ENCODE measurements around the gene DLG1. TPM values are rescaled to one million over a fixed set of nuclear protein-coding genes. Genes with fewer than 3 reads are reported as not detected.

Gene DLG1
- total and polyA plus RNA-seq, 2 donors (not counting 1 experiment from before 2014, with no cell fraction given), result 47.7 to 53.0 TPM

DNA sequence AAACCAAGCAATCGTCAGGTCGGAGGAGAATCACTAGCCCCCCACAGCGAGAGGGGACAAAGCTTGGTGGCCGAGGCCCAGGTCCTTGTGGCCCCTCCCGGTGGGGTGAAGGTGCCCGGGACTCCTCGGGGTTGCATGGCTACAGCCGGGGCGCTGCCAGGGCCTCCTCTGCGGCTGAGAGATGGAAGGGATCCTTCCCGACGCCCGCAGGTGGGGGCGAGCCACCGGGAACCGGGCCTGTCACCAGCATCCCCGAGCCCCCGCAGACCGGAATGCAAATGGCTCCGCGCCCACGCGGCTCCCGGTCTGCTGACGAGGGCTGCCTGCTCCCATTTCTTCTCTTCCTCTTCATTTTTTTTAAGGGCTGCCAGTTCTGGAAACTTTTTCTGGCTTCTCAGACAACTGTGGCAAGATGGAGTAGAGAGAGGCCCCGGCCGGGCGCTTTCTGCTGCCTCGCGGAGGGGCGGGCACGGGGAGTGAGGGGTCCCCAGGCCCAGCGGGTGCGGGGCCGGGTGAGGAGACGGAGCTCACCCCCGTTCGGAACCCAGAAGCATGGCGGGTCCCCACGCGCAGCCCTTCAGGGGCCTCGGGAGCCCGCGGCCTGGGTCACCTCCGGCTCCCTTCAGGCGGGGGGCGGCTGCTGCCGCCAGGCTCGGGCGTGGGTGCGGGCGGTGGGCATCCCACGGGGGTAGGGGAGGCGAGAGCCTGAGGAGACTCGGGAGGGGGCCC is 296.3 kb downstream of the DLG1 start:
- Histone ChIP-seq H3K9ac (ENCODE audit: insufficient read depth, low read length) (peak overlapping the region; percentile 59), H3K4me3 (replicated peaks in 1 of 4; ENCODE audit: control extremely low read depth in 1 of 4, insufficient read depth in 1 of 4, low read depth in 3 of 4, low read length in 4 of 4) (peak overlapping the region in 3 of 4 experiments; percentile 38 to 61 (median 46)), H3K27me3 (ENCODE audit: control insufficient read depth, insufficient read depth, low read length) (no peaks in the 10 kb centered on the region), H3K9me3 (ENCODE audit: control insufficient read depth, insufficient read depth, low read depth, low read length) (no peaks in the 10 kb centered on the region), H3K27ac (ENCODE audit: insufficient read depth, low read length) (no peak overlapping the region), H3K4me2 (ENCODE audit: extremely low read depth, insufficient read depth, low read length) (peak overlapping the region; percentile 80), H2AFZ (ENCODE audit: low read length) (peak overlapping the region; percentile 60), H4K20me1 (ENCODE audit: control insufficient read depth, extremely low read depth, insufficient read depth, low read length) (no peaks in the 10 kb centered on the region), H3K79me2 (ENCODE audit: control insufficient read depth, insufficient read depth, low read length) (no peaks in the 10 kb centered on the region), H3K36me3 (ENCODE audit: control insufficient read depth, insufficient read depth, low read length) (no peaks in the 10 kb centered on the region), H3K4me1 (ENCODE audit: control insufficient read depth, extremely low read depth, insufficient read depth, low read length) (no peaks in the 10 kb centered on the region)
- no peak for TF ChIP-seq EZH2 (IDR thresholded peaks at IDR 0.05; ENCODE audit: low read length, missing control alignments)
- TF ChIP-seq, protein P1, sequence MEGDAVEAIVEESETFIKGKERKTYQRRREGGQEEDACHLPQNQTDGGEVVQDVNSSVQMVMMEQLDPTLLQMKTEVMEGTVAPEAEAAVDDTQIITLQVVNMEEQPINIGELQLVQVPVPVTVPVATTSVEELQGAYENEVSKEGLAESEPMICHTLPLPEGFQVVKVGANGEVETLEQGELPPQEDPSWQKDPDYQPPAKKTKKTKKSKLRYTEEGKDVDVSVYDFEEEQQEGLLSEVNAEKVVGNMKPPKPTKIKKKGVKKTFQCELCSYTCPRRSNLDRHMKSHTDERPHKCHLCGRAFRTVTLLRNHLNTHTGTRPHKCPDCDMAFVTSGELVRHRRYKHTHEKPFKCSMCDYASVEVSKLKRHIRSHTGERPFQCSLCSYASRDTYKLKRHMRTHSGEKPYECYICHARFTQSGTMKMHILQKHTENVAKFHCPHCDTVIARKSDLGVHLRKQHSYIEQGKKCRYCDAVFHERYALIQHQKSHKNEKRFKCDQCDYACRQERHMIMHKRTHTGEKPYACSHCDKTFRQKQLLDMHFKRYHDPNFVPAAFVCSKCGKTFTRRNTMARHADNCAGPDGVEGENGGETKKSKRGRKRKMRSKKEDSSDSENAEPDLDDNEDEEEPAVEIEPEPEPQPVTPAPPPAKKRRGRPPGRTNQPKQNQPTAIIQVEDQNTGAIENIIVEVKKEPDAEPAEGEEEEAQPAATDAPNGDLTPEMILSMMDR (conservative IDR thresholded peaks at IDR 0.05 in 1 of 2, IDR thresholded peaks at IDR 0.05 in 1 of 2; ENCODE audit: low read depth in 1 of 2, low read length in 2 of 2), result no peak
- DNase-seq (ENCODE audit: low read depth in 2 of 2), result peak in 1 of 2 donors; percentile 20

DNA sequence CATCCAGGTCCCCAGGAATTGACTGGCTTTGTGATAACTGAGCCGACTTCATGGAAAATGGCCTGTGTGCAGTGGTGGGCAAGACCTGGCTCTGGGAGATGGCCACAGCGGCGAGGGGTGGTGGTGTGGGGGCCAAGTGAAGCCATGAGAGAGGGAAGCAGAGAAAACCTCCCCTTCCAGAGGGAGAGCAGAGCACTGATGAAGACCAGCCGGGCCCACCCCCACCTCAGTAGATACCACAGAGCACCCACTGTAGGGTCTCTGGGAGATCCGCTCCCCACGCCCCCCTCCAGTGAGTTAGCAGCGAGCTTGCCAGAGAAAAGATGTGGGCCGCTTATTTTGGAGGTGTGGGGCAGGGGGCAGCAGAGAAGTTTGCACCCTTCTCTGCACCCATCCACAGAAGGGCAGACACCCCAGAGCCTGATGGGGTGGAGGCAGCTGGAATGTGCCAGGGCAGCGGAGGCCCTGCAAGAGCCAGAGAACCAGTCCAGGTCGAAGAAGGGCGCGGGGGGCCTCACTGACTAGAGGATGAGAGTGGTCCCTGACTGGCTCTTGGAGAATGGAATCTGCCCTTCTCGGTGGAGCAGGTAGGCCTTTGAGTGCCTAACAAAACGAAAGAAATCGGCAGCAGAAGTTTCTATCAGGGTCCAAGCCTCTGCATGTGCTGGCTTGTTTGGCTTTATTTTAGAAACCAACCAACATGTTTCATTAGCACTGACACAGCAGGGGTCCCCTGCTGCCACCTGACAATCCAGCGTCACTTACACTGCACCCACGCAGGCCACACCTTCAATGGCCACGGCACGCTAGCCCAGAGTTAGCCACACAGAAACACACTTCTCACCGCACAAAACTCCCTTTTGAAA is 297.1 kb downstream of the DLG1 start:
- H3K36me3 ChIP-seq (ENCODE audit: control insufficient read depth, insufficient read depth, low read length), result no peaks in the 10 kb centered on the region

DNA sequence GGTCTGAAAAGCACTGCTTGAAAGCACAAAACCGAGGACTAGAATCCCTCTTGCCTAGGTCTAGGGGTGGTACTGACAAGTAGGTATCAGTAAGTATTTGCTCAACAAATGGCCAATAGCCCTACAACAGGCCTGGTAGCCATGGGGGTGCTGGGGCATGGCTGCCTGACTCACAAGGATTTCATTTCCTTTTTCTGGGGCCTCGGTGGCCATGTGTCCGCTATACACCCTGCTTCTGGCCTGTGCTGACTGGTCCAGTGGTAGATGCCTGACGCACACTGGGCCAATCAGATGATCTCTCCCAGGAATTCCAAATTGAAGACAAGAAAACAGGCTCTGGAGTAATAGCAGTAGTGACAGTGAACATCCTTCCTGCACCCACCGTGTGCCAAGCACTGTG is 298.2 kb downstream of the DLG1 start:
- DNase-seq (ENCODE audit: low read depth in 2 of 2), result no peak
- no peak overlapping the region for H3K27ac ChIP-seq (ENCODE audit: insufficient read depth, low read length)
- TF ChIP-seq, protein P1 (conservative IDR thresholded peaks at IDR 0.05 in 1 of 2, IDR thresholded peaks at IDR 0.05 in 1 of 2; ENCODE audit: low read depth in 1 of 2, low read length in 2 of 2), result no peak
- no peak for TF ChIP-seq EZH2 (IDR thresholded peaks at IDR 0.05; ENCODE audit: low read length, missing control alignments)
- H3K4me3 ChIP-seq (replicated peaks in 1 of 4; ENCODE audit: control extremely low read depth in 1 of 4, insufficient read depth in 1 of 4, low read depth in 3 of 4, low read length in 4 of 4), result no peak overlapping the region
- H3K4me2 ChIP-seq (ENCODE audit: extremely low read depth, insufficient read depth, low read length), result no peak overlapping the region
- H3K9ac ChIP-seq (ENCODE audit: insufficient read depth, low read length), result no peak overlapping the region
- no peaks in the 10 kb centered on the region for H4K20me1 ChIP-seq (ENCODE audit: control insufficient read depth, extremely low read depth, insufficient read depth, low read length)
- H3K27me3 ChIP-seq (ENCODE audit: control insufficient read depth, insufficient read depth, low read length), result no peaks in the 10 kb centered on the region
- H3K79me2 ChIP-seq (ENCODE audit: control insufficient read depth, insufficient read depth, low read length), result no peaks in the 10 kb centered on the region
- H3K36me3 ChIP-seq (ENCODE audit: control insufficient read depth, insufficient read depth, low read length), result no peaks in the 10 kb centered on the region
- no peak overlapping the region for H2AFZ ChIP-seq (ENCODE audit: low read length)
- no peaks in the 10 kb centered on the region for H3K9me3 ChIP-seq (ENCODE audit: control insufficient read depth, insufficient read depth, low read depth, low read length)
- H3K4me1 ChIP-seq (ENCODE audit: control insufficient read depth, extremely low read depth, insufficient read depth, low read length), result no peaks in the 10 kb centered on the region

More for the DNA sequence above, 297.1 kb downstream of the DLG1 start:
- Histone ChIP-seq H3K4me3 (replicated peaks in 1 of 4; ENCODE audit: control extremely low read depth in 1 of 4, insufficient read depth in 1 of 4, low read depth in 3 of 4, low read length in 4 of 4) (no peak overlapping the region), H4K20me1 (ENCODE audit: control insufficient read depth, extremely low read depth, insufficient read depth, low read length) (no peaks in the 10 kb centered on the region), H3K79me2 (ENCODE audit: control insufficient read depth, insufficient read depth, low read length) (no peaks in the 10 kb centered on the region), H2AFZ (ENCODE audit: low read length) (no peak overlapping the region), H3K27ac (ENCODE audit: insufficient read depth, low read length) (no peak overlapping the region), H3K9ac (ENCODE audit: insufficient read depth, low read length) (no peak overlapping the region), H3K27me3 (ENCODE audit: control insufficient read depth, insufficient read depth, low read length) (no peaks in the 10 kb centered on the region), H3K4me2 (ENCODE audit: extremely low read depth, insufficient read depth, low read length) (no peak overlapping the region), H3K9me3 (ENCODE audit: control insufficient read depth, insufficient read depth, low read depth, low read length) (no peaks in the 10 kb centered on the region), H3K4me1 (ENCODE audit: control insufficient read depth, extremely low read depth, insufficient read depth, low read length) (no peaks in the 10 kb centered on the region)
- DNase-seq (ENCODE audit: low read depth in 2 of 2), result no peak
- TF ChIP-seq, protein P1 (conservative IDR thresholded peaks at IDR 0.05 in 1 of 2, IDR thresholded peaks at IDR 0.05 in 1 of 2; ENCODE audit: low read depth in 1 of 2, low read length in 2 of 2), result no peak
- no peak for TF ChIP-seq EZH2 (IDR thresholded peaks at IDR 0.05; ENCODE audit: low read length, missing control alignments)

Data from fibroblast of lung (primary cell).